Measurements from ENCODE around the gene CCDC180. TPM values are rescaled to one million over a fixed set of nuclear protein-coding genes. Genes with fewer than 3 reads are reported as not detected.
"Not testable (repeated sequence)": the region's sequence is repeated elsewhere in the genome, so short reads cannot be mapped to it uniquely, and the experiment has no call there.

Gene CCDC180
- 1.0 and 1.2 TPM in 2 replicates for polyA plus RNA-seq (2012; rRNA removed)
- 0.45 and 0.72 TPM in 2 replicates for polyA plus RNA-seq (2012; cell fraction: cytosol; rRNA removed)
- 6.1 and 7.3 TPM in 2 replicates for polyA plus RNA-seq (2012; cell fraction: nucleus; rRNA removed)

- Histone ChIP-seq H3K4me2 (no peak within 1 kb of the TSS), H3K9me2 (no peaks in the 10 kb centered on the region), H3K36me3 (replicated peaks in 1 of 2; ENCODE audit: control insufficient read depth in 1 of 2, insufficient read depth in 2 of 2, low read length in 1 of 2) (no peaks in the 10 kb centered on the region), H3K79me2 (ENCODE audit: insufficient read depth) (no peaks in the 10 kb centered on the region), H3K4me1 (ENCODE audit: control insufficient read depth in 1 of 2, insufficient read depth in 2 of 2, low read depth in 1 of 2, low read length in 1 of 2) (no peaks in the 10 kb centered on the region), H3K4me3 (ENCODE audit: low read depth in 2 of 2, low read length in 1 of 2) (no peak within 1 kb of the TSS), H4K20me1 (ENCODE audit: insufficient read depth) (no peaks in the 10 kb centered on the region), H3K9me3 (peaks cover 6% of the 10 kb centered on the region; the same call in 1 of the 2 replicates), H2AFZ (ENCODE audit: low read depth) (no peak within 1 kb of the TSS), H3K27me3 (ENCODE audit: insufficient read depth) (no peaks in the 10 kb centered on the region), H3K9ac (no peak within 1 kb of the TSS), H3K27ac (ENCODE audit: low read depth in 2 of 2, low read length in 1 of 2) (no peak within 1 kb of the TSS), H3F3A (replicated peaks; ENCODE audit: insufficient read depth) (peaks cover 5% of the 10 kb centered on the region)
- CTCF ChIA-PET = no interaction called here
- TF ChIP-seq GATA2 (CRISPR knock-in tag; IDR thresholded peaks at IDR 0.05) (no peak), ZBTB33 (IDR thresholded peaks at IDR 0.05; ENCODE audit: borderline replicate concordance, low read depth) (no peak), TCF12 (IDR thresholded peaks at IDR 0.05) (no peak), YY1 (IDR thresholded peaks at IDR 0.05; ENCODE audit: low read depth) (no peak), RCOR1 (IDR thresholded peaks at IDR 0.05; ENCODE audit: low read length) (no peak), MAX (IDR thresholded peaks at IDR 0.05; ENCODE audit: low read depth) (no peak), MXI1 (IDR thresholded peaks at IDR 0.05; ENCODE audit: low read depth, low read length) (no peak), FOXJ3 (CRISPR knock-in tag; IDR thresholded peaks at IDR 0.05) (no peak), SIN3A (IDR thresholded peaks at IDR 0.05; ENCODE audit: borderline replicate concordance, low read depth, low read length) (no peak), JUND (IDR thresholded peaks at IDR 0.05) (no peak)
- TF ChIP-seq, protein P1, sequence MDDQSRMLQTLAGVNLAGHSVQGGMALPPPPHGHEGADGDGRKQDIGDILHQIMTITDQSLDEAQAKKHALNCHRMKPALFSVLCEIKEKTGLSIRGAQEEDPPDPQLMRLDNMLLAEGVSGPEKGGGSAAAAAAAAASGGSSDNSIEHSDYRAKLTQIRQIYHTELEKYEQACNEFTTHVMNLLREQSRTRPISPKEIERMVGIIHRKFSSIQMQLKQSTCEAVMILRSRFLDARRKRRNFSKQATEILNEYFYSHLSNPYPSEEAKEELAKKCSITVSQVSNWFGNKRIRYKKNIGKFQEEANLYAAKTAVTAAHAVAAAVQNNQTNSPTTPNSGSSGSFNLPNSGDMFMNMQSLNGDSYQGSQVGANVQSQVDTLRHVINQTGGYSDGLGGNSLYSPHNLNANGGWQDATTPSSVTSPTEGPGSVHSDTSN (IDR thresholded peaks at IDR 0.05) = no peak
- TF ChIP-seq, protein P2, sequence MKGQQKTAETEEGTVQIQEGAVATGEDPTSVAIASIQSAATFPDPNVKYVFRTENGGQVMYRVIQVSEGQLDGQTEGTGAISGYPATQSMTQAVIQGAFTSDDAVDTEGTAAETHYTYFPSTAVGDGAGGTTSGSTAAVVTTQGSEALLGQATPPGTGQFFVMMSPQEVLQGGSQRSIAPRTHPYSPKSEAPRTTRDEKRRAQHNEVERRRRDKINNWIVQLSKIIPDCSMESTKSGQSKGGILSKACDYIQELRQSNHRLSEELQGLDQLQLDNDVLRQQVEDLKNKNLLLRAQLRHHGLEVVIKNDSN (IDR thresholded peaks at IDR 0.05; ENCODE audit: borderline replicate concordance, low read depth) = no peak
- TF ChIP-seq, protein P3, sequence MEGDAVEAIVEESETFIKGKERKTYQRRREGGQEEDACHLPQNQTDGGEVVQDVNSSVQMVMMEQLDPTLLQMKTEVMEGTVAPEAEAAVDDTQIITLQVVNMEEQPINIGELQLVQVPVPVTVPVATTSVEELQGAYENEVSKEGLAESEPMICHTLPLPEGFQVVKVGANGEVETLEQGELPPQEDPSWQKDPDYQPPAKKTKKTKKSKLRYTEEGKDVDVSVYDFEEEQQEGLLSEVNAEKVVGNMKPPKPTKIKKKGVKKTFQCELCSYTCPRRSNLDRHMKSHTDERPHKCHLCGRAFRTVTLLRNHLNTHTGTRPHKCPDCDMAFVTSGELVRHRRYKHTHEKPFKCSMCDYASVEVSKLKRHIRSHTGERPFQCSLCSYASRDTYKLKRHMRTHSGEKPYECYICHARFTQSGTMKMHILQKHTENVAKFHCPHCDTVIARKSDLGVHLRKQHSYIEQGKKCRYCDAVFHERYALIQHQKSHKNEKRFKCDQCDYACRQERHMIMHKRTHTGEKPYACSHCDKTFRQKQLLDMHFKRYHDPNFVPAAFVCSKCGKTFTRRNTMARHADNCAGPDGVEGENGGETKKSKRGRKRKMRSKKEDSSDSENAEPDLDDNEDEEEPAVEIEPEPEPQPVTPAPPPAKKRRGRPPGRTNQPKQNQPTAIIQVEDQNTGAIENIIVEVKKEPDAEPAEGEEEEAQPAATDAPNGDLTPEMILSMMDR (IDR thresholded peaks at IDR 0.05) = no peak
- DNase-seq = no peak
- WGBS (ENCODE audit: low lambda C conversion rate) = 87% methylated on average over 38 of the region's 42 CpGs
- POLR2A ChIA-PET = no interaction called here
Observed at GRCh38 chr9:97307500-97308163, at the start of gene CCDC180. CCDC180 (plus strand) TSS chr9:97307659; CDS start chr9:97308064, 405 bp downstream.

- H3K27ac ChIP-seq (ENCODE audit: low read depth in 2 of 2, low read length in 1 of 2); DNase-seq; H3K9me2 ChIP-seq; H3K4me1 ChIP-seq (ENCODE audit: control insufficient read depth in 1 of 2, insufficient read depth in 2 of 2, low read depth in 1 of 2, low read length in 1 of 2); H4K20me1 ChIP-seq (ENCODE audit: insufficient read depth); CTCF ChIA-PET; H3K4me3 ChIP-seq (ENCODE audit: low read depth in 2 of 2, low read length in 1 of 2); H3K9me3 ChIP-seq; H3K4me2 ChIP-seq; POLR2A ChIA-PET; H3F3A ChIP-seq (replicated peaks; ENCODE audit: insufficient read depth); H3K79me2 ChIP-seq (ENCODE audit: insufficient read depth); H3K9ac ChIP-seq; H3K27me3 ChIP-seq (ENCODE audit: insufficient read depth); H3K36me3 ChIP-seq (replicated peaks in 1 of 2; ENCODE audit: control insufficient read depth in 1 of 2, insufficient read depth in 2 of 2, low read length in 1 of 2); H2AFZ ChIP-seq (ENCODE audit: low read depth): not testable (repeated sequence)
- 91% methylated on average over 4 of the region's 4 CpGs for WGBS (ENCODE audit: low lambda C conversion rate)
Observed at GRCh38 chr9:97259834-97260514, 47.5 kb upstream of the CCDC180 start.

All from SK-N-SH (cell line).